ENCODE data around the gene EFCAB9. TPM values are rescaled to one million over a fixed set of nuclear protein-coding genes. Genes with fewer than 3 reads are reported as not detected.

EFCAB9 gene
- total and polyA plus RNA-seq, 9 donors, result not detected

GRCh38 chr5:172171118-172171517, 22.9 kb upstream of the EFCAB9 start:
- H3K4me3 ChIP-seq, result no peak overlapping the region
- DNase-seq, result no peak
- 77 to 88% (median 84%) methylated on average over 8 of the region's 8 CpGs for WGBS, 3 donors
- TF ChIP-seq POLR2A (IDR thresholded peaks at IDR 0.05), result no peak
- no peak for TF ChIP-seq EP300 (IDR thresholded peaks at IDR 0.05)
- no peak for TF ChIP-seq CTCF (IDR thresholded peaks at IDR 0.05)
- no peaks in the 10 kb centered on the region for H3K36me3 ChIP-seq
- no peaks in the 10 kb centered on the region for H3K4me1 ChIP-seq (ENCODE audit: insufficient read depth)
- no peaks in the 10 kb centered on the region for H3K27me3 ChIP-seq
- intact Hi-C loops (cut with DNase I), result no loop called here
- no peak overlapping the region for H3K27ac ChIP-seq
- H3K9me3 ChIP-seq, result no peaks in the 10 kb centered on the region

DNA sequence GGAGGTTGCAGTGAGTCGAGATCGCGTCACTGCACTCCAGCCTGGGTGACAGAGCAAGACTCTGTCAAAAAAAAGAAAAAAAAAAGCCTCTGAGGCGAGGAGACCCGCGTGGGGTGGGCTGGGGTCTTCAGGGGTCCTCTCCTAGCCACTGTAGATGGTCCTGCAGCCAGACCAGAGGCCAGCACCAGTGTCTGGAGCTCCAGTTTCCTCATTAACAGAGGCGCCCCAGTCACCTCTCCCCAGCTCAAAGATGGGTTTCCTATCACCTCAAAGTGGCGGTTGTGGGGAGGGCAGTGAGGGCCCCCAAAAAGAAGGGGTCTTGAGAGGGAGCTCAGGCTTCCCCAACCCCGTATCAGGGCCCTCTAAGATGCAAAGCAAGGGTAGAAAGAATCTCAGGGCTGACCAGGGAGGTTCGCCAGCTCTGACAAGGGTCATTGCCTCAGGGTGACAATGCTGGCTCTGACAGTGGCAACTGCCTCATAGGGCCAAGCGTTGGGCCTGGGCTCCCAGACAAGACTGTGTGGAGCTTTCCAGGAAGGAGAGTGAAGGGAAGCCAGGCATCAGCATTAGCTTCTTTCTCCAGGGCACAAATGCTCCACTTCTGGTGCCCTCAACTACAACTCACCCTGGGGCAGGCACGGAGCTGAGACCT, 20.9 kb upstream of the EFCAB9 start:
- DNase-seq, result no peak

DNA sequence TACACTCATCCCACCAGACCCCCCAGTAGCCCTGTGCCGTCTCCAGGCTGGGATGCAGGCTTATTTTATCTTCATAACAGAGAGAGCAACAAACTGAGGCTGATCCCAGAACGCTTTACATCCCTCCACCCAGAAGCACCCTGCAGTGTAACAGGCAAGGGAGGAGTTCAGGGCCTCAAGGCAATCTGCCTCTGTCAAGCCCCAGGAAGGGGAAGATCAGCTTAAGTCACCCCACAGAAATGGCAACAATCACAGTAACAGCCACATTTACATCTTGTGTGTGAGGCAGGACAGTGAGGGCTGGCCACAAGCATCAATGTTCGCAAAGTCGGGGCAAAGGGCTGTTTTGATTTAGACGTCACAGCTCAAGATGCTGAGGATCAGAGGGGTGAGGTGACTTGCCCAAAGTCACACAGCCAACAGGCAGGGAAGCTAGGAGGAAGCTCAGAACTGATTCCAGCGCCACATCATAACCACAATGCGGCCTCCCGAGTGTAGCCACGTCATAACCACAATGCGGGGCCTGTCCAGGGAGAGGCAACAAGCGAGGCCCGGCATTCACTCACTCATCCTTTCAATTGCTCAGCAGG, 20.3 kb upstream of the EFCAB9 start:
- H3K4me3 ChIP-seq, result no peak overlapping the region
- intact Hi-C loops (cut with DNase I), result no loop called here
- H3K27me3 ChIP-seq, result no peaks in the 10 kb centered on the region
- TF ChIP-seq CTCF (IDR thresholded peaks at IDR 0.05) (no peak), POLR2A (IDR thresholded peaks at IDR 0.05) (no peak), EP300 (IDR thresholded peaks at IDR 0.05) (no peak)
- no peak for DNase-seq
- no peaks in the 10 kb centered on the region for H3K4me1 ChIP-seq (ENCODE audit: insufficient read depth)
- H3K9me3 ChIP-seq, result no peaks in the 10 kb centered on the region
- no peaks in the 10 kb centered on the region for H3K36me3 ChIP-seq
- H3K27ac ChIP-seq, result no peak overlapping the region
- 91 to 94% (median 91%) methylated on average over 12 of the region's 12 CpGs for WGBS, 3 donors

More for the DNA sequence above, 20.9 kb upstream of the EFCAB9 start:
- no peak overlapping the region for H3K4me3 ChIP-seq
- TF ChIP-seq POLR2A (IDR thresholded peaks at IDR 0.05) (no peak), EP300 (IDR thresholded peaks at IDR 0.05) (no peak), CTCF (IDR thresholded peaks at IDR 0.05) (no peak)
- H3K36me3 ChIP-seq, result no peaks in the 10 kb centered on the region
- intact Hi-C loops (cut with DNase I), result no loop called here
- no peaks in the 10 kb centered on the region for H3K27me3 ChIP-seq
- no peak overlapping the region for H3K27ac ChIP-seq
- no peaks in the 10 kb centered on the region for H3K9me3 ChIP-seq
- 84 to 92% (median 91%) methylated on average over 12 of the region's 12 CpGs for WGBS, 3 donors
- no peaks in the 10 kb centered on the region for H3K4me1 ChIP-seq (ENCODE audit: insufficient read depth)

GRCh38 chr5:172175263-172175719, 18.7 kb upstream of the EFCAB9 start:
- no peak overlapping the region for H3K27ac ChIP-seq
- intact Hi-C loops (cut with DNase I), result no loop called here
- no peaks in the 10 kb centered on the region for H3K9me3 ChIP-seq
- 73 to 78% (median 77%) methylated on average over 7 of the region's 7 CpGs for WGBS, 3 donors
- no peak overlapping the region for H3K4me3 ChIP-seq
- no peaks in the 10 kb centered on the region for H3K27me3 ChIP-seq
- no peaks in the 10 kb centered on the region for H3K4me1 ChIP-seq (ENCODE audit: insufficient read depth)
- DNase-seq, result no peak
- TF ChIP-seq CTCF (IDR thresholded peaks at IDR 0.05) (no peak), POLR2A (IDR thresholded peaks at IDR 0.05) (no peak), EP300 (IDR thresholded peaks at IDR 0.05) (no peak)
- H3K36me3 ChIP-seq, result no peaks in the 10 kb centered on the region

Data from ovary (tissue), 9 donors.